GM20000 (cell line): ENCODE data around the gene PTTG2.

ENCODE experiments used
- DNase-seq: peaks from one replicate; pipeline ENCODE4 v3.0.0; 2012; ENCODE audit warnings: low spot score
- TF ChIP-seq, protein P1 (sequence below): IDR thresholded peaks from 2 replicates; pipeline ENCODE4 v1.5.1; 2012; ENCODE audit warnings: mild to moderate bottlenecking, control low read depth; ENCODE audit errors: extremely low read depth, missing control alignments

The PTTG2 gene

DNA sequence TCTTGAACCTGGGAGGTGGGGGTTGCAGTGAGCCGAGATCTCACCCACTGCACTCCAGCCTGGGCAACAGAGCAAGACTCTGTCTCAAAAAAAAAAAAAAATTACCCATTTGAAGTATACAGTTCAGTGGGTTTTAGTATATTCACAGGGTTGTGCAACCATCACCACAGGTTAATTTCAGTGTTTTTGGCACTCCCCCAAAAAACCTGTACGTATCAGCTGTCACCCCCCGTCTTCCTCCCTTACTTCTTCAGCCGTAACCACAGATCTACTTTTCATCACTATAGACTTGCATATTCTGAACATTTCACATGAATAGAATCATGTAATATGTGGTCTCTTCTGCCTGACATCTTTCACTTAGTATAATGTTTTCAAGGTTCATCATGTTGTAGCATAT, 11.7 kb upstream of the PTTG2 start:
- no peak for DNase-seq
- TF ChIP-seq, protein P1, sequence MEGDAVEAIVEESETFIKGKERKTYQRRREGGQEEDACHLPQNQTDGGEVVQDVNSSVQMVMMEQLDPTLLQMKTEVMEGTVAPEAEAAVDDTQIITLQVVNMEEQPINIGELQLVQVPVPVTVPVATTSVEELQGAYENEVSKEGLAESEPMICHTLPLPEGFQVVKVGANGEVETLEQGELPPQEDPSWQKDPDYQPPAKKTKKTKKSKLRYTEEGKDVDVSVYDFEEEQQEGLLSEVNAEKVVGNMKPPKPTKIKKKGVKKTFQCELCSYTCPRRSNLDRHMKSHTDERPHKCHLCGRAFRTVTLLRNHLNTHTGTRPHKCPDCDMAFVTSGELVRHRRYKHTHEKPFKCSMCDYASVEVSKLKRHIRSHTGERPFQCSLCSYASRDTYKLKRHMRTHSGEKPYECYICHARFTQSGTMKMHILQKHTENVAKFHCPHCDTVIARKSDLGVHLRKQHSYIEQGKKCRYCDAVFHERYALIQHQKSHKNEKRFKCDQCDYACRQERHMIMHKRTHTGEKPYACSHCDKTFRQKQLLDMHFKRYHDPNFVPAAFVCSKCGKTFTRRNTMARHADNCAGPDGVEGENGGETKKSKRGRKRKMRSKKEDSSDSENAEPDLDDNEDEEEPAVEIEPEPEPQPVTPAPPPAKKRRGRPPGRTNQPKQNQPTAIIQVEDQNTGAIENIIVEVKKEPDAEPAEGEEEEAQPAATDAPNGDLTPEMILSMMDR = no peak

DNA sequence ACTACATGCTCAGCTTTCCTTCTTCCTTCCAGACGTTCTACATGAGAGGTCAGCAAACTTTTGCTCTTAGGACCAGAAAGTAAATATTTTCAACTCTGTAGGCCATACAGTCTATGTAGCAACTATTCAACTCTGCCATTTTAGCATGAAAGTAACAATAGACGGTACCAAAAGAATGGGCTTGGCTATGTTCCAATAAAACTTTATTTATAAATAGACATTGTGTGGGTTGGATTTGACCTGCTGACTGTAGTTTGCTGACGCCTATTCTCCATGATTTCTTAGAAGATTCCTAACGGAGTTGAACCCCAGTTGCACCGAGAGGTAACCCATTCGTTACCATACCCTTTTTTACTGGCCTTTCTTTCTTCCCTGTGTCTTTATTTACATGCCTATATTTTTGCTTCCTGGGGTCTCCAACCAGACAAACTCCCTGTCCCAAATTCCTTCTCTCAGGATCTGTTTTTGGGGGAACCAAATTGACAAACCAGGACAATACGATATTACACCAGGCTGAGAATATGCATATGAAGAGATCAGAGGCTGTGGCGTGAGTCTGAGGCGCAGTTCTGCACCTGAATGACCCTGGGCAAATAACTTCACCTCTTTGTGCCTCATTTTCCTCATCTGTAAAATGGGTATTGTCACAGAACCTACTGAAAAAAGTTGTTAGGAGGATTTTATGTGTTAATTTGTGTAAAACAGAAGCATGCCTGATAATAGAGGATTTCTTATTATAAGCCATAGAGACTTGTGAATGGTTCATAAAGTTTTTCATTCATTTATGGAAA, 10.4 kb upstream of the PTTG2 start:
- DNase-seq = no peak
- TF ChIP-seq, protein P1 = no peak

DNA sequence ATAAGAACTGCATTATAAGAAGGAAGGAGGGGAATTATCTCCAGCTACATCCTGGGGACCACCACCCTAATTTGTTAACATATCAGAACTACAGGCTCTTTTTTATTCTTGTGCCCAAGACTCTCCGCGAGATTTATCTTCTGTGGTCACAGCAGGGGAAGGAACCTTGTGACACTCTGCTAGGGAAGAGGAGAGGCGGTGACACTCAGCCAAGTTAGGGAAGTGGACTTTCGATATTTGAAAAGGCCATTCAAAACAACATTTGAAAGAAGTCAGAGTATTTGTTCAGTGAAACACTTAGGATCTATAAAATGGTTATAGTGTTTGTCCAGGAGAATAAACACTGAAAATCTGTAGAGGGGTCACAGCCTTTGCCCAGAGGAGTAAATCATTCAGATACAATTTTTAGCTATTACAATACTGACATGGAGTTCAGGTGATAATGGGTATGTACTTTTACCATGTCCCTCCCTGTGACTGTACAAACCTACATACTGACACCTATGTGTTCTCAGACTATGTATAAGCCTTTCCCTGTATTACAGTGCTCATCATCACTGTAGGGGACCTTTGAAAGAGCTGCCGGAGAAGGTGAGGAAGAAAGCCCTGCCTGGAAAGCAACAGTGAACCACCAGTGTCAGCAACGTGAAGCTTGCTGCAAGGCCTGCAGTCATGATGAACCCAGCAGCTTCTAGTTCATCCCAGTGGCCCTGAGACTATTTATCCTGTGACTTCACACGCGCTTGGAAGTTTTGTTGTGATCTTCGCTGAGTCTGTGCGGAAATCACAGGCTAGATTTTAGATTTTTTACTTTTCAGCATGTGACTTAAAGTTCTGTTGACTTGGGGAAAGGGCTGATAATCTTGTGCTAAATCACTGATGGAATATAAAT, 8.5 kb upstream of the PTTG2 start:
- no peak for DNase-seq
- TF ChIP-seq, protein P1 = no peak

DNA sequence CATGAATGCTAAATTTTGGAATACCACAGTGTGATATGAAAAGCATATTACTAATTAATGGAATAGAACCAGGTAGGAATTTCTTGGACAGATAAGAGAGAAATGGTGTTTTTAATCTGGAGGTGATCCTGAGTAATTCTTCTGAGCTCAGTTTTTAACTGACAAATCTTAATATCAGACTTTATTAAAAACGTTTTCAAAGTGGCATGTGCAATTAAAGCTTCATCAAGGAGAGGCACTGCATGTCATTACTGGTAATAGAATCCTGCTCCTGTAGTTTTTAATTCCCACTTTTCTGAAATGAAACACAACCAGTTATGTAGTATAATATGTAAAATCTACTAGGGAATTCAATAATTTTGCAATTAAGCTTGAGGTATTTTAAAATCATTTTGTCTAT, 7.0 kb upstream of the PTTG2 start:
- TF ChIP-seq, protein P1 = no peak

DNA sequence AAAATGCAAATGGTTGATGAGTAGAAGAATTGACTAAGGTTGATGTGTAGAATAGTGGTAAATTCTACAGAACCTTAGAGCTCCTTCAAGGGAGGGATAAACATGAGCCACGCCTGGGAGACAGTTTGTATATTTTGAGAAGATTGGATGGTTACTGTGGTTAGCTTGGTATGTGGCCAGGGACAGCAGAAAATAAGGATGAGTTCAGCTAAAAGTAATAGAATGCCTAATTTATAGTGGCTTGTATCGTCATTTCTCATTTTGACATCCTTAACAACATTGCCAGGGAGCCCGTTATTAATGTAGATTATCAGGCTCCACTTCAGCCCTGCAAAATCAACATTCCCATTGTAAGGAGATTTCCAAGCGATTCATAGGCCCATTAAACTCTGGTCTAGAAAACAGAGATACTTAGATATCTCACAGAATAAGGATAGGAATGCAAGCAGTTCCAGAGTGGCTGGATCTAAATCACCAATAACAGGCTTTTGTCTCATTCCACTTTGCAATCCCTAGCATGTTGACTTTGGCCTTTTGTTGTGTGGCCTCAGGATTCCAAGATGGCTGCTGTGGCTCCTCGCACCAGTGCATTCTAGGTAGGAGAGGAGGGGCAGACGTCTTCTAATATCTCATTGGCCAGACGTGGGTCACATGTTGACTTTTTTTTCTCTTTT, 6.4 kb upstream of the PTTG2 start:
- no peak for DNase-seq

More for the DNA sequence above, 7.0 kb upstream of the PTTG2 start:
- DNase-seq = no peak

DNA sequence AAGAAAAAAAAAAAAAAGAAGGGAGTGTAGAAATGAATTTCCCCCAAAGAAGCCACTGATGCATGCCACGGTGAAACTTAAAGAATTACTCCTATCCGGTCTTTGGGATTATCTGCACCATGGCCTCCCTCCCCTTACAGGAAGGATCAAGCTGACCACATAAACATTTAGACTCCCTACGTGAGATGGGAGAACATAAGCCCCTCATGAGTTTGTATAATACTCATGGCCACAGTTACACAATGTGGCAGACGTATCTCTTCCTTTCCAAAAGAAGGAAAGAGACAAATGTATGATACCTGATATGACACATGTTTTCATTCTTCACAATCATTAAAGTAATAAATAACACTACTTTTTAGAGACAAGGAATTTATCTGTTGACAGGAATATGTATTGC, 3.3 kb upstream of the PTTG2 start:
- TF ChIP-seq, protein P1 = no peak

More for the DNA sequence above, 6.4 kb upstream of the PTTG2 start:
- TF ChIP-seq, protein P1 = no peak

DNA sequence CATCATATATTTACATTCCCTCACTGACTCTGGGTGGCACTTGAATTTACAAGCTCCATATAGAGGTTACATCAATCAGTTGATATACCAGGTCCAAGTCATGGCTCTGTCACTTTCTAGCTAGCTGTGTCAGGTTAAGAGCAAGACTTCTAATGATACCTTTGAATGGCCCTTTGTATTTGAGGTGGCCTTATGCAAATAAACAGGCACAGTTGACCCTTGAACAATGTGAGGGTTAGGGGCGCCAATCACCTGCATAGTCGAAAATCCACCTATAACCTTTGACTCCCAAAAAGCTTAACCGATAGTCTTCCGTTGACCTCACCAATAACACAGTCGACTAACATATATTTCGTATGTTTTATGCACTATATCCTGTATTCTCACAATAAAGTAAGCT, 1.3 kb upstream of the PTTG2 start:
- no peak for DNase-seq
- TF ChIP-seq, protein P1 = no peak

More for the DNA sequence above, 3.3 kb upstream of the PTTG2 start:
- DNase-seq = no peak
